ENCODE measurements around the gene SLC25A15.

- TF ChIP-seq CTCF (IDR thresholded peaks at IDR 0.05) (no peak), EZH2 (IDR thresholded peaks at IDR 0.05; ENCODE audit: borderline replicate concordance, insufficient read depth, low read depth, low read length, poor library complexity, severe bottlenecking) (no peak)
Measured at GRCh38 chr13:40776681-40777165, 12.7 kb upstream of the SLC25A15 start.
